Glutamatergic neuron (in vitro differentiated cells): Measurements from ENCODE around the gene DEPDC1B. TPM values are rescaled to one million over a fixed set of nuclear protein-coding genes. Genes with fewer than 3 reads are reported as not detected.

Experiments
- DNase-seq: peaks from one replicate; pipeline ENCODE4 v3.0.0; 2022
- H3K27ac Mint-ChIP-seq: one replicate; pipeline ENCODE4 v1.8.0; 2020; ENCODE audit warnings: mild to moderate bottlenecking, mixed read lengths, inconsistent platforms; ENCODE audit not compliant: unreplicated experiment
- H3K27me3 Mint-ChIP-seq: one replicate; pipeline ENCODE4 v1.8.0; 2020; ENCODE audit warnings: mild to moderate bottlenecking, moderate library complexity, mixed read lengths, inconsistent platforms; ENCODE audit not compliant: unreplicated experiment
- H3K36me3 Mint-ChIP-seq: one replicate; pipeline ENCODE4 v1.8.0; 2020; ENCODE audit warnings: mild to moderate bottlenecking, mixed read lengths, inconsistent platforms; ENCODE audit not compliant: unreplicated experiment
- H3K4me1 Mint-ChIP-seq: one replicate; pipeline ENCODE4 v1.8.0; 2020; ENCODE audit warnings: mild to moderate bottlenecking, low read depth, mixed read lengths, inconsistent platforms; ENCODE audit not compliant: unreplicated experiment
- H3K4me3 Mint-ChIP-seq: one replicate; pipeline ENCODE4 v1.8.0; 2020; ENCODE audit warnings: mild to moderate bottlenecking, mixed read lengths, inconsistent platforms; ENCODE audit not compliant: unreplicated experiment
- H3K9me3 Mint-ChIP-seq: one replicate; pipeline ENCODE4 v1.8.0; 2020; ENCODE audit warnings: mild to moderate bottlenecking, moderate library complexity, mixed read lengths, inconsistent platforms; ENCODE audit not compliant: unreplicated experiment
- total RNA-seq: library from RNA; stranded (reverse); fragmentation: NEBNext Ultra II Directional; extraction: Animal tissue kit (Norgen Biotek cat#: 25700); gene quantifications from one replicate; pipeline ENCODE4 v1.2.1, GENCODE V29; 2021; ENCODE audit not compliant: unreplicated experiment
- TF ChIP-seq, protein P1 (sequence below): fragments of 200-600 bp; sonication (generic); IDR thresholded peaks from one replicate; pipeline ENCODE4 v1.5.0; 2021; ENCODE audit not compliant: partially characterized antibody, unreplicated experiment

DEPDC1B gene
- total RNA-seq, 1 donor from 2014 or later = 8.2 TPM

GRCh38 chr5:60677850-60678664, 21.9 kb downstream of the DEPDC1B start:
- Mint-ChIP-seq H3K27me3 (peaks cover 2% of the 10 kb centered on the region), H3K4me3 (no peak overlapping the region), H3K4me1 (peaks cover 15% of the 10 kb centered on the region), H3K27ac (no peak overlapping the region), H3K36me3 (no peaks in the 10 kb centered on the region), H3K9me3 (no peaks in the 10 kb centered on the region)
- no peak for DNase-seq
- TF ChIP-seq, protein P1, sequence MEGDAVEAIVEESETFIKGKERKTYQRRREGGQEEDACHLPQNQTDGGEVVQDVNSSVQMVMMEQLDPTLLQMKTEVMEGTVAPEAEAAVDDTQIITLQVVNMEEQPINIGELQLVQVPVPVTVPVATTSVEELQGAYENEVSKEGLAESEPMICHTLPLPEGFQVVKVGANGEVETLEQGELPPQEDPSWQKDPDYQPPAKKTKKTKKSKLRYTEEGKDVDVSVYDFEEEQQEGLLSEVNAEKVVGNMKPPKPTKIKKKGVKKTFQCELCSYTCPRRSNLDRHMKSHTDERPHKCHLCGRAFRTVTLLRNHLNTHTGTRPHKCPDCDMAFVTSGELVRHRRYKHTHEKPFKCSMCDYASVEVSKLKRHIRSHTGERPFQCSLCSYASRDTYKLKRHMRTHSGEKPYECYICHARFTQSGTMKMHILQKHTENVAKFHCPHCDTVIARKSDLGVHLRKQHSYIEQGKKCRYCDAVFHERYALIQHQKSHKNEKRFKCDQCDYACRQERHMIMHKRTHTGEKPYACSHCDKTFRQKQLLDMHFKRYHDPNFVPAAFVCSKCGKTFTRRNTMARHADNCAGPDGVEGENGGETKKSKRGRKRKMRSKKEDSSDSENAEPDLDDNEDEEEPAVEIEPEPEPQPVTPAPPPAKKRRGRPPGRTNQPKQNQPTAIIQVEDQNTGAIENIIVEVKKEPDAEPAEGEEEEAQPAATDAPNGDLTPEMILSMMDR = peak; percentile 87

- Mint-ChIP-seq H3K36me3 (no peaks in the 10 kb centered on the region), H3K4me3 (no peak overlapping the region), H3K27ac (no peak overlapping the region), H3K4me1 (peaks cover 16% of the 10 kb centered on the region), H3K27me3 (peaks cover 2% of the 10 kb centered on the region), H3K9me3 (no peaks in the 10 kb centered on the region)
- DNase-seq = no peak
- TF ChIP-seq, protein P1 = no peak
These were observed 24.7 kb downstream of the DEPDC1B start for GRCh38 chr5:60675286-60675685.

GRCh38 chr5:60674251-60675069, 25.5 kb downstream of the DEPDC1B start:
- Mint-ChIP-seq H3K4me3 (no peak overlapping the region), H3K27ac (peak overlapping the region; percentile 2), H3K27me3 (peaks cover 2% of the 10 kb centered on the region), H3K36me3 (no peaks in the 10 kb centered on the region), H3K4me1 (peaks cover 16% of the 10 kb centered on the region), H3K9me3 (no peaks in the 10 kb centered on the region)
- TF ChIP-seq, protein P1 = no peak
- no peak for DNase-seq

GRCh38 chr5:60673334-60673733, 26.6 kb downstream of the DEPDC1B start:
- no peak overlapping the region for H3K27ac Mint-ChIP-seq

More at GRCh38 chr5:60673334-60673733, 26.6 kb downstream of the DEPDC1B start:
- H3K9me3 Mint-ChIP-seq = no peaks in the 10 kb centered on the region
- H3K27me3 Mint-ChIP-seq = peaks cover 2% of the 10 kb centered on the region
- TF ChIP-seq, protein P1 = no peak
- no peak overlapping the region for H3K4me3 Mint-ChIP-seq
- peaks cover 13% of the 10 kb centered on the region for H3K4me1 Mint-ChIP-seq
- H3K36me3 Mint-ChIP-seq = no peaks in the 10 kb centered on the region
- no peak for DNase-seq
